Measurements from ENCODE around the gene SLC24A1.

SLC24A1 gene

GRCh38 chr15:65619626-65620290 lies 2.0 kb upstream of the SLC24A1 start:
- no peak for DNase-seq

- no peak for DNase-seq
Measured at GRCh38 chr15:65620833-65621232, 905 bp upstream of the SLC24A1 start.

GRCh38 chr15:65623103-65623502 lies 1.4 kb downstream of the SLC24A1 start:
- DNase-seq = no peak

DNA sequence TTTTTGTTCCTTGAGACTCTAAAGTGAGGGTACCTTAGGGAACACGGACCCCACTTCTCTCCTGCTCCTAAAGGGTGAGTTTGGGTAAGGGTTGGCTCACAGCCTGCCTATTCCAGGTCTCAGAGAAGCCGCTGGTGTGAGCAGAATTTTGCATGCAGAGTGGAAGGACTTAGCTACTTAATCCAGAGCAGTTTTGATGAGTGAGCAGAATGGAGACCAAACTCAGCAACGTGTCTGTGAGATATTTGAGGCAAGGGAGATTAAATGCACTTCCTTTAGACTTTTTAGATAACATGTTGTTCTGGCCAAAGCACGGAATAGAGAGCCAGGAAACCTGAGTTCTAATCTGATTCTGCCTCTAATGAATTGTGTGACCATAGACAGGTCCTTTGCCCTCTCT lies 5.1 kb downstream of the SLC24A1 start:
- no peak for DNase-seq

- no peak for DNase-seq
Measured at GRCh38 chr15:65629548-65629947, 7.8 kb downstream of the SLC24A1 start.

DNA sequence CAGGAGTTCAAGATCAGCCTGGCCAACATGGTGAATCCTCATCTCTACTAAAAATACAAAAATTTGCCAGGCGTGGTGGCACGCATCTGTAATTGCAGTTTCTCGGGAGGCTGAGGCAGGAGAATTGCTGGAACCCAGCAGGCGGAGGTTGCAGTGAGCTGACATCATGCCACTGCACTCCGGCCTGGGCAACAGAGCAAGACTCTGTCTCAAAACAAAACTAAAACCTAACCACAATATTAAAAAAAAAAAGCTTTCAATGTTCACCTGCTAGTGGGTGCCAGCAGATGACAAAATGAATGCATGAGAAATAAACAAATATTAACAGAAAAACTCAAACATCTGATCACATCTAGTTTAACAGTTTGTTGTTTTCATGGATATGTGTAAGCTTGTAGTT lies 9.0 kb downstream of the SLC24A1 start:
- no peak for DNase-seq

DNA sequence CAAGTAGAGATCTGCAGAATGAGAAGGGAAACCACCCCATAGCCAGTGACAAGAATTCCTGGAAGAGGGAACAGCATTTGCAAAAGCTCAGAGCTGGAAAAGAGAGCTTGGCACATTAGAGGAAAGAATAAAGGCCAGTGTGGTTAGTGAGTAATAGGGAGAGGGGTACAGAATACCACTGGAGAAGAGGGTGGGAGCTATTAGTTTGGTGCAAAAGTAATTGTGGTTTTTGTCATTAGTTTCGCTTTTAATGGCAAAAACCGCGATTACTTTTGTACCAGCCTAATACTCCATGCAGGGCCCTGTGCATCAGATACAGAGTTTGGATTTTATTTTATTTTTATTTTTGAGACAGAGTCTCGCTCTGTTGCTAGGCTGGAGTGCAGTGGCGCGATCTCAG lies 9.8 kb downstream of the SLC24A1 start:
- DNase-seq = no peak

DNA sequence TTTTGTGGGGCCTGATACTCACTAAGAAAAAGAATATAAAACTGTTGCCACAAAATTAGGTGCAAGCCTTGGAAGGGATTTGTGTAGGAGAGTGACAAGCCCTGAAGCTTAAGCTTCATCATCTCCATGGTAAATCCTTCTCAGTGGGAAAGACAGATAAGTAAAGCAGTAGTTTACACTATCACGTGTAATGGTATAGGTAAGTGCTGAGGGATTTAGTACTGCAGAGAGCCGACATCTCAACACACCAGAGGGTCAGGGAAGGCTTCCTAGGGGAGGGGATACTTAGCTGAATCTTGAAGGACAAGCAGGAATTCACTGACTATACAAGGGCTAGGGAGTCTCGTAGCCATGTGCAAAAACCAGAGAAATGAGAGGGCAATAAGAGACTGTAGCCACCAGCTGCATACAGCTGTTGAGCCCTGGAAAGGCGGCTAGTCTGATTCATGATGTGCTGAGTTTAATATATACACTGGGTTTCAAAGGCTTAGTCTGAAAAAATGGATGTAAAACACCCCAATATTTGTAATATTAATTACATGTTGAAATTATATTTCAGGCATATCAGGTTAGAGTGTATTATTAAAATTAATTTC lies 11.1 kb downstream of the SLC24A1 start:
- no peak for DNase-seq

- no peak for DNase-seq
Measured at GRCh38 chr15:65633752-65634151, 12.0 kb downstream of the SLC24A1 start.

DNA sequence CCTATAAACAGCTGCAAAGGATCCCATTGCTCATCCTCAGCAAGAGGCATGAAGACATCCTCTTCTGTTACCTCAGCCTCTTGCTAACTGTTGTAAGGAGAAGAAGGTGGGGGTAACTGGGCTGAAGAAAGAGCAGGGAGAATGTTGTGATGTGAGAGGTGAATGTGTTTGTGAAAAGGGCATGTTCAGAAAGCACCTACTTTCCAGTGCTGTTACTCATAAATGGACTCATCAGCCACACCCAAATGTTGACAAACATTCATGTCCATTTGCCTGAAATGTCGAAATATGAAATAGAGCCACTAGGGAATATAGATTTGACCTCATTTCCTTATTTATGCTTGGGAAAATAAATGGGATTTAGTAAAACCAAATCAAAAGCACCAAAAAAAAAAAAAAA lies 12.6 kb downstream of the SLC24A1 start:
- DNase-seq = no peak

GRCh38 chr15:65638109-65638508 lies 16.4 kb downstream of the SLC24A1 start:
- DNase-seq = no peak

DNA sequence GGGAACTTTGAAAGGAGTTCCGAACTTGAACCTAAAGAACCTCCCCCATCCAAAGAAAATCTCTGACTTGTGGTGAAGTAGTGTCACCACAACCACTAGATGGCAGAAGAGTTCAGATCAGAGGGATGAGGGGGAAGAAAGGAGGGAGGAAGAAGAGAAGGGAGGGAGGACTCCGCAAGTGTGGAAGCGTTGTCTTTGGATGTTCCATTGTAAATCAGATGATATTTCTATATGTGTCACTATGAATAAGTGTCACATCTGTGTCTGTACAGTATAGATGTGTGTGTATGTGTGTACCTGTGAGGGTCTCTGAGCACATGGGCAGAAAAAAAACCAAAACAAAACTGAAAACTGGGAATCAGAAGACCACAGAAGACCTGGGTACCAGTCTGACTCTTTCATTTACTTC lies 16.9 kb downstream of the SLC24A1 start:
- no peak for DNase-seq

GRCh38 chr15:65639509-65639908 lies 17.8 kb downstream of the SLC24A1 start:
- DNase-seq = no peak

DNA sequence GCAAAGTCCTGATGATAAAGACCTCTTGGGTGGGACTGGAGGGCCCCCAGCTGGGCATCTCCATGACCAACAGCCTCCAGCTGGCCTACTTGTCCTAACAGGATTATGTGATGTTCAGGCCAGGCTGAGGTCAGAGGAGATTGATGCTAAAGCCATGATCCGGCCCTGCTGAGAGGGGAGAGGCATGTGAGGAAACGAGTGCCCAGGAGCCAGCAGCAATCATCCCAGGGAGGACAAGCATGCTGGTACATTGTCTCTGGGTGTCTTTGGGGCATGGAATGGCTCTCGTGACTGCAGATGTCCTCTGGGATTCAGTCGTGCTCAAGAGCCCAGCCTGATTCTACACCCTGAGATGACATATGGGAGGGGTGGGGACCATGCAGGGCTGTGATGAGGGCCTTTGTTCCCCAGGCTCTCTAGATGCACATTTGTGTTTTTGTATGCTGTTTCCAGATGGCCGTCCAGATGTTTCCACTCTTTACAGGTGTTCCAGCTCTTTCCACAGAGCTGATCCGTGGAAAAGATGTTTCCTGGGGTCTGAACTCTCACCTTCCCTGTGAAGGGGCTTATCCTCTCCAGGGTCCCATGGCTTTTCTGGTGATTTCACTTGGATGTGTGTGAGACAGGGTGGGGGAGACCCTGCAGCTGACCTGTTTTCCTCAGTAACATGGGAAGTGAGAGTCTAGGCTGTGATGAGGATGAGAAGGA lies 20.2 kb downstream of the SLC24A1 start:
- DNase-seq = no peak

DNA sequence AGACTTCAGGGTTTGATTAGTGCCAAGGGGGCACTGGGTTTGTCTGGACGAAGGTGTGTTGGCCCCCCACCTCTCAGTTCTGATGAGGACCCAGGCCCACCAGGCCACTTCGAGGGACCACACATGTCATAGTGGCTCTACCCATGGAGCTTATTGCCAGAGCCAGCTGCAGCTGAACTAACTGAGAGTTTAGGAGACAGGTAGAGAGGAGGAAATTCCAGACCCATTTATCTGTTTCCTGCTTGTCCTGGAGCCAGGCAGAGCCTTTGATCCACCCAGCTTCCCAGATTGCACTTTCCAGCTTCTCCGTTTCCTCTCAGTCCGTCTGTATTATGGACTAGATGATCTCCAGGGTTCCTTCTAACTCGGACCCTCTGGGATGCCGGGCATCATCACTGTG lies 20.9 kb downstream of the SLC24A1 start:
- DNase-seq = no peak

DNA sequence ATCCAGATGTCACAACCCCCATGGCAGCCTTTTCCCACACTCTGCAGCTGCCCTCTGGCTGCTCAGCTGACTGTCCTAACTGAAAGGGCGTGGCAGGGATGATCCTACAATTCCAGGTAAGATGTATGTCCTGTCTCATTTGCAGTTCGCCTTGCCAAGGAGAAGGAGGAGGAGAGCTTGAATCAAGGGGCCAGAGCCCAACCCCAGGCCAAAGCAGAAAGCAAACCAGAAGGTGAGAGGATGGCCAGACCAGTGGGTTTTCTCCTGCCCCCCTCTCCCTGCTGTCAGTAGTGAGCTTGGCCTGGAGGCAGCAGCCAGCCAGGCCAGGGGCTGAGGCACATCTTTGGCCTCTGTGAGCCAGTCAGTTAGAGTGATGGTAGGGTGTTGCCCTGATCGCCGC lies 22.5 kb downstream of the SLC24A1 start:
- DNase-seq = no peak

DNA sequence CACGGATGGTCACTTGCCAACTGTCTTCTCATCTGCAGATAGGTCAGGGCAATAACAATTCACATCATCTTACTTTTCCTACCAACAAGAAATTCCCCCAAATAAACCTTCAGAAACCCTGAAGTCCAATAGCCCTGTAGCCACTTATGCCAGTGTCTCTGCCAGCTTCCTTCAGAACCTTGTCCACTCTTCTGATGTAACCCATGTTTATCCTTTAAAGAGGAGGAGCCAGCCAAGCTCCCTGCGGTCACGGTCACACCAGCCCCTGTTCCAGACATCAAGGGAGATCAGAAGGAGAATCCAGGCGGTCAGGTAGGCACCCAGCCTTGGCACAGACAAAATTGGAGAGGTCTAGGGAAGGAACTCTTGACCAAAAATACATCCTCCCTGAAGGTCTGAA lies 23.7 kb downstream of the SLC24A1 start:
- no peak for DNase-seq

DNA sequence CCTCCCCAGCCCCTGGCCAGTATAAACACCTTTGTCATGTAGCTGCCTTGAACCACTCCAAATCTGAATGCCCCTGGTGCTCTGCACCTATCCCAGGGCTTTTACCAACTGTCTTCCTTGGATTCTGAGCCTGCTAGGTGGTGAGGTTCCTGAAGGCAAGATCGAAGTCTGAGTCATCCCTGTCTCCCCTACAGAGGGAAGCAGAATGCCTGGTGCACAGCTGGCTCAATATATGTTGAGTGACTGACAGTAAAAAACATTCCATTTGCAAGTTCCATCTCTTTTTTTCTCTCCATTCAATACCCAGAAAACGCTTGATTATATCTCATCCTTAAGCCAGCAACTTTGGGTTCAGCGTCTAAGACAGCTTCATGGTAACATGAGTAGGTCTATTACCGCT lies 24.7 kb downstream of the SLC24A1 start:
- no peak for DNase-seq

GRCh38 chr15:65650312-65651041 lies 28.7 kb downstream of the SLC24A1 start:
- DNase-seq = no peak

DNA sequence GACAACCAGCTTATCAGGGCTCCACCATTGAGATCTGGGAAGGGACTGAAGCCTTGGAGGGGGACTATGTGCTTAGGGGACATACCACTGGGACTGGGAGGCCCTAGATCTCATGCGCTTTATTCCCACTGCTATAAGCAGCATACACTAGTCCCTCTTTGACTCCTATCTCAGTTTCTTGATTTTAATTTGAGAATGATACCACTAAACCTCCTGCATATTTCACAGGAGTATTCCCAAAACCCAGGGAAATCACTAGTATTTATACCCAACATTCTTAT lies 29.2 kb downstream of the SLC24A1 start:
- DNase-seq = no peak

- DNase-seq = no peak
Measured at GRCh38 chr15:65651831-65652749, 30.4 kb downstream of the SLC24A1 start.

- DNase-seq = no peak
Measured at GRCh38 chr15:65653341-65653740, 31.6 kb downstream of the SLC24A1 start.
